Glomerular visceral epithelial cell (primary cell): ENCODE results near the gene MYCT1.
A peak's percentile ranks its signal among the peaks of the same experiment; 100 is the strongest.
"Not testable (repeated sequence)": the region's sequence is repeated elsewhere in the genome, so short reads cannot be mapped to it uniquely, and the experiment has no call there.

Experiments
- DNase-seq: peaks from one replicate; pipeline ENCODE4 v3.0.0-alpha.2; 2016; ENCODE audit errors: extremely low spot score

The MYCT1 gene

GRCh38 chr6:152697634-152698033 lies at the start of gene MYCT1:
Gene MYCT1 (plus strand): TSS chr6:152697897. CDS start chr6:152697903, 6 bp downstream.
- no peak for DNase-seq

GRCh38 chr6:152648105-152648504 lies 49.6 kb upstream of the MYCT1 start:
- DNase-seq = no peak

GRCh38 chr6:152651986-152652385 lies 45.7 kb upstream of the MYCT1 start:
- no peak for DNase-seq

GRCh38 chr6:152661776-152662175 lies 35.9 kb upstream of the MYCT1 start:
- DNase-seq = no peak

- peak; percentile 8 for DNase-seq
These were observed 27.8 kb upstream of the MYCT1 start for GRCh38 chr6:152669895-152670294.

GRCh38 chr6:152671171-152671570 lies 26.5 kb upstream of the MYCT1 start:
- DNase-seq = no peak

- no peak for DNase-seq
These were observed 24.5 kb upstream of the MYCT1 start for GRCh38 chr6:152673236-152673635.

- DNase-seq = no peak
These were observed 17.5 kb upstream of the MYCT1 start for GRCh38 chr6:152680151-152680550.

GRCh38 chr6:152680879-152681517 lies 16.7 kb upstream of the MYCT1 start:
- no peak for DNase-seq

- no peak for DNase-seq
These were observed 15.6 kb upstream of the MYCT1 start for GRCh38 chr6:152682141-152682540.

- DNase-seq = not testable (repeated sequence)
These were observed 14.8 kb upstream of the MYCT1 start for GRCh38 chr6:152682935-152683334.

GRCh38 chr6:152685819-152686218 lies 11.9 kb upstream of the MYCT1 start:
- DNase-seq = no peak

GRCh38 chr6:152695372-152696045 lies 2.2 kb upstream of the MYCT1 start:
- DNase-seq = no peak

GRCh38 chr6:152696522-152696921 lies 1.2 kb upstream of the MYCT1 start:
- no peak for DNase-seq

- DNase-seq = no peak
These were observed 995 bp downstream of the MYCT1 start for GRCh38 chr6:152698692-152699091.

GRCh38 chr6:152700427-152700826 lies 2.7 kb downstream of the MYCT1 start:
- DNase-seq = no peak

GRCh38 chr6:152701081-152701862 lies 3.6 kb downstream of the MYCT1 start:
- DNase-seq = no peak

GRCh38 chr6:152701863-152702401 lies 4.2 kb downstream of the MYCT1 start:
- no peak for DNase-seq

GRCh38 chr6:152703750-152704149 lies 6.1 kb downstream of the MYCT1 start:
- not testable (repeated sequence) for DNase-seq

GRCh38 chr6:152705327-152705726 lies 7.6 kb downstream of the MYCT1 start:
- no peak for DNase-seq

- DNase-seq = no peak
These were observed 18.6 kb downstream of the MYCT1 start for GRCh38 chr6:152716322-152716721.

GRCh38 chr6:152720974-152721373 lies 23.3 kb downstream of the MYCT1 start:
- DNase-seq = no peak
